Erythroblast (primary cell): Measurements from ENCODE around the gene NWD2.

Source experiments
- GATA1 ChIP-seq: IDR thresholded peaks from 2 replicates; pipeline ENCODE4 v1.6.1; 2011; ENCODE audit warnings: low read depth, mild to moderate bottlenecking, control low read depth, low read length, moderate library complexity
- POLR2A ChIP-seq: IDR thresholded peaks from 2 replicates; pipeline ENCODE4 v1.6.1; 2011; ENCODE audit warnings: mild to moderate bottlenecking, low read length

GRCh38 chr4:37475776-37476175 is 231.2 kb downstream of the NWD2 start:
- no peak for TF ChIP-seq POLR2A
- no peak for TF ChIP-seq GATA1
